AG04449 (cell line): Measurements from ENCODE around the gene AGAP1.

ENCODE experiments used
- CTCF ChIA-PET: fragments of 350-600 bp; formaldehyde crosslinking; extraction: SDS; loops from one replicate; lab custom pipeline; 2021; ENCODE audit warnings: antibody characterized with exemption; lab: Yijun Ruan, JAX
- POLR2A ChIA-PET: fragments of 400-600, 350-600 bp; formaldehyde crosslinking; extraction: SDS; loops from one replicate; lab custom pipeline; 2020; ENCODE audit warnings: antibody characterized with exemption, inconsistent platforms; lab: Yijun Ruan, JAX
- DNase-seq: peaks from one replicate; pipeline ENCODE4 v3.0.0-alpha.2; 2010; ENCODE audit warnings: low read depth, low spot score
- H3K4me3 ChIP-seq: 2 replicates; pipeline ENCODE4 v1.5.1; 2011; ENCODE audit warnings: low read depth, mild to moderate bottlenecking, control low read depth, low read length
- TF ChIP-seq, protein P1 (sequence below): IDR thresholded peaks from one replicate; pipeline ENCODE4 v1.5.1; 2011; ENCODE audit warnings: mild to moderate bottlenecking, moderate library complexity, low read length, control low read depth, inconsistent platforms; ENCODE audit not compliant: insufficient read depth; ENCODE audit errors: missing control alignments

The AGAP1 gene

DNA sequence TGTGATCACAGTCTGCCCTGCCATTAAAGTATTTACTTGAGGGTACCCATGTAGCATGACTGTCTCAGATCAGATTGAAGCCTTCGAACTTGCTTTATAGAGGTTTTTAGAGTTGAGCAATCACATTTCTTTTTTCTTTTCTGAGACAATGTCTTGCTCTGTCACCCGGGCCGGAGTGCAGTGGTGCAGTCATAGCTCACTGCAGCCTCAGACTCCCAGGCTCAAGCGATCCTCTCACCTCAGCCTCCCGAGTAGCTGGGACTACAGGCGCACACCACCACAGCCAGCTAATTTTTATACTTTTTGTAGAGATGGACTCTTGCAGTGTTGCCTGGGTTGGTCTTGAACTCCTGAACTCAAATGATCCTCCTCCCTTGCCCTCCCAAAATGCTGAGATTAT lies 153.4 kb downstream of the AGAP1 start:
- POLR2A ChIA-PET: no interaction called here
- DNase-seq: no peak
- TF ChIP-seq, protein P1, sequence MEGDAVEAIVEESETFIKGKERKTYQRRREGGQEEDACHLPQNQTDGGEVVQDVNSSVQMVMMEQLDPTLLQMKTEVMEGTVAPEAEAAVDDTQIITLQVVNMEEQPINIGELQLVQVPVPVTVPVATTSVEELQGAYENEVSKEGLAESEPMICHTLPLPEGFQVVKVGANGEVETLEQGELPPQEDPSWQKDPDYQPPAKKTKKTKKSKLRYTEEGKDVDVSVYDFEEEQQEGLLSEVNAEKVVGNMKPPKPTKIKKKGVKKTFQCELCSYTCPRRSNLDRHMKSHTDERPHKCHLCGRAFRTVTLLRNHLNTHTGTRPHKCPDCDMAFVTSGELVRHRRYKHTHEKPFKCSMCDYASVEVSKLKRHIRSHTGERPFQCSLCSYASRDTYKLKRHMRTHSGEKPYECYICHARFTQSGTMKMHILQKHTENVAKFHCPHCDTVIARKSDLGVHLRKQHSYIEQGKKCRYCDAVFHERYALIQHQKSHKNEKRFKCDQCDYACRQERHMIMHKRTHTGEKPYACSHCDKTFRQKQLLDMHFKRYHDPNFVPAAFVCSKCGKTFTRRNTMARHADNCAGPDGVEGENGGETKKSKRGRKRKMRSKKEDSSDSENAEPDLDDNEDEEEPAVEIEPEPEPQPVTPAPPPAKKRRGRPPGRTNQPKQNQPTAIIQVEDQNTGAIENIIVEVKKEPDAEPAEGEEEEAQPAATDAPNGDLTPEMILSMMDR: no peak
- CTCF ChIA-PET: interaction anchor here (0.9 to 1.4 kb wide), 4 partner anchors 8 to 99 kb away, joined by 3 to 4 read pairs (median 3); no protein-coding TSS in a partner anchor
- H3K4me3 ChIP-seq: no peak overlapping the region

- ChIA-PET CTCF (interaction anchor here (0.9 to 1.3 kb wide), 3 partner anchors 11 to 98 kb away, joined by 3 read pairs; no protein-coding TSS in a partner anchor), POLR2A (no interaction called here)
- no peak overlapping the region for H3K4me3 ChIP-seq
- TF ChIP-seq, protein P1: no peak
- no peak for DNase-seq
Measured at GRCh38 chr2:235647877-235648276, 154.0 kb downstream of the AGAP1 start.

- no peak overlapping the region for H3K4me3 ChIP-seq
- ChIA-PET POLR2A (no interaction called here), CTCF (interaction anchor here (1.3 to 3.6 kb wide), 2 partner anchors 54 to 96 kb away, joined by 3 to 10 read pairs; no protein-coding TSS in a partner anchor)
- DNase-seq: no peak
- TF ChIP-seq, protein P1: no peak
Measured at GRCh38 chr2:235649418-235649817, 155.6 kb downstream of the AGAP1 start.

GRCh38 chr2:235651643-235652042 lies 157.8 kb downstream of the AGAP1 start:
- TF ChIP-seq, protein P1: no peak
- ChIA-PET POLR2A (no interaction called here), CTCF (interaction anchor here (3.6 kb wide), 1 partner anchor 56 kb away, joined by 10 read pairs; no protein-coding TSS in a partner anchor)

DNA sequence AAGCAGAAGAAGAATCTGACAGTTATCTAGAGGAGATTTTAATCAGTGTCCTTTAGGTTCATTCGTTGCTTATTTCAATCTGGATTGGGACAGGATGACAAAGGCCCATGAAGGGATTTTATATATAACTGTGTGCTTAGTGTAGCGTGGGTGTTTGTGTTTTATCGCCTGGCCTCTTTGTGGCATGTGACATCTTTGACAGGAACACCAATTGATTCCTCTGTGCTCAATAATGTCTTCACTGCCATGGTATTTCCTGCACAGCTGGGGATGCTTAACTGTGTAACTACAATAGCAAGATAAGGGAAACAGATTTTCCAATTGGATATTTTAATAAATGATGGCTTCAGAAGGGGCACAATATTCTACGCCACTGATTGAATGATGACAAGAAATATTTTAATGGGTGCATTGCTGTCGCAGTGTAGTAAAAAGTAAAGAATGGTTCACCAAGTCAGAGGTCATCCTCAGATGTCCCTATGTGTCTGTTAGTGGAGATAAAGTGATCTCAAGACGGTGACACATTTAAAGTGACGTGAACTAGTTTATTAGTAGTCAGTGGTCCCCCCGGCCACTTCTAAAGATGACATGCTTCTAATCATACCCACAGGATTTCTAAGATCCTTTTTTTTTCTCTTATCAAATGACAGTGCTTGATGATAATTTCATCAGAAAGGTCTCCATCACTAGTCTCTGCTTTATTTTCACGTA lies 160.4 kb downstream of the AGAP1 start:
- POLR2A ChIA-PET: no interaction called here
- CTCF ChIA-PET: interaction anchor here (0.7 to 1.5 kb wide), 4 partner anchors 8 to 60 kb away, joined by 3 to 5 read pairs (median 4); no protein-coding TSS in a partner anchor
- no peak for DNase-seq
- H3K4me3 ChIP-seq: no peak overlapping the region
- TF ChIP-seq, protein P1: no peak

More at GRCh38 chr2:235651643-235652042, 157.8 kb downstream of the AGAP1 start:
- DNase-seq: no peak
- no peak overlapping the region for H3K4me3 ChIP-seq
